Activated naive CD4-positive, alpha-beta T cell treated with anti-CD3 and anti-CD28 coated beads, Interleukin-2, amount 50 U/mL, for 24 hours (primary cell): Measurements from ENCODE around the gene SLC25A19.

ENCODE experiments used
- H3K27ac Mint-ChIP-seq: one replicate; pipeline ENCODE4 v1.8.0; 2021; ENCODE audit warnings: mild to moderate bottlenecking, mixed read lengths
- H3K27me3 Mint-ChIP-seq: one replicate; pipeline ENCODE4 v1.8.0; 2021; ENCODE audit warnings: mixed read lengths
- H3K36me3 Mint-ChIP-seq: one replicate; pipeline ENCODE4 v1.8.0; 2021; ENCODE audit warnings: mixed read lengths
- H3K4me1 Mint-ChIP-seq: one replicate; pipeline ENCODE4 v1.8.0; 2021; ENCODE audit warnings: mixed read lengths
- H3K4me3 Mint-ChIP-seq: one replicate; pipeline ENCODE4 v1.8.0; 2021; ENCODE audit warnings: mild to moderate bottlenecking, mixed read lengths
- H3K9me3 Mint-ChIP-seq: one replicate; pipeline ENCODE4 v1.8.0; 2021; ENCODE audit warnings: mixed read lengths

The SLC25A19 gene

DNA sequence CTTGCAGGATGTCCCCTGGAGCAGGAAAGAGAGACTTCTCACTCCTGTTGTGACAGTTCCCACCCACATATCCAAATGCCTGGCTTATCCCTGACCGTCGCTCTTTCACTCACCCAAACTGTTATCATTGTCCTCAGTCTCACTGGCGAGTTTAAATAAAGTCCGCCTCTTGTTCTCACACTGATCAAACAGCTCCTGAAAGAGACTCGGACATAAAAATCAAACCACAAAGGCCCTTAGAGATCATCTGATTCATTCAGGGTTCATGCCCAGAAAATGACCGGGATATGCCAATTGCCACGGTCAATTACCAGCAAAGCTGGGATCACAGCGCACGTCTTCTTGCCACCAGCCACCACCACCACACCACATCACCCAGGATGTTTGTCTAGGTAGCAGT is 47.7 kb downstream of the SLC25A19 start:
- H3K36me3 Mint-ChIP-seq = peaks cover 11% of the 10 kb centered on the region

DNA sequence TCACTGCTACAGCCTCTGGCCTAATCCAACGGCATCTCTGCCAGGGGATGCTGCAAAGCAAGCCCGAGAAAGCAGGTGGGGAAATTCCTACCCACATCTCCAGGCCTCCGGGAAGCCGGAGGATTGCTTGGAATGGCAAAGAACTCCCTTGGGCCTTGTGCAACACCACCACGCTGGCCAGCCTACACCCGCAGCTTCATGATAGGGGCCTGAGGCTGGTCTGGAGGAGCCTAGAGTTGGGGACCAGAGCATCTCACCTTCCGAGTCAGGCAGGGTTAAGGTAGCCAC is 48.1 kb downstream of the SLC25A19 start:
- Mint-ChIP-seq H3K9me3 (no peaks in the 10 kb centered on the region), H3K27ac (no peak overlapping the region), H3K36me3 (peaks cover 11% of the 10 kb centered on the region), H3K27me3 (no peaks in the 10 kb centered on the region), H3K4me3 (no peak overlapping the region), H3K4me1 (peaks cover 31% of the 10 kb centered on the region)

More for the DNA sequence above, 47.7 kb downstream of the SLC25A19 start:
- Mint-ChIP-seq H3K27ac (no peak overlapping the region), H3K9me3 (no peaks in the 10 kb centered on the region), H3K4me3 (no peak overlapping the region), H3K4me1 (peaks cover 31% of the 10 kb centered on the region), H3K27me3 (no peaks in the 10 kb centered on the region)

DNA sequence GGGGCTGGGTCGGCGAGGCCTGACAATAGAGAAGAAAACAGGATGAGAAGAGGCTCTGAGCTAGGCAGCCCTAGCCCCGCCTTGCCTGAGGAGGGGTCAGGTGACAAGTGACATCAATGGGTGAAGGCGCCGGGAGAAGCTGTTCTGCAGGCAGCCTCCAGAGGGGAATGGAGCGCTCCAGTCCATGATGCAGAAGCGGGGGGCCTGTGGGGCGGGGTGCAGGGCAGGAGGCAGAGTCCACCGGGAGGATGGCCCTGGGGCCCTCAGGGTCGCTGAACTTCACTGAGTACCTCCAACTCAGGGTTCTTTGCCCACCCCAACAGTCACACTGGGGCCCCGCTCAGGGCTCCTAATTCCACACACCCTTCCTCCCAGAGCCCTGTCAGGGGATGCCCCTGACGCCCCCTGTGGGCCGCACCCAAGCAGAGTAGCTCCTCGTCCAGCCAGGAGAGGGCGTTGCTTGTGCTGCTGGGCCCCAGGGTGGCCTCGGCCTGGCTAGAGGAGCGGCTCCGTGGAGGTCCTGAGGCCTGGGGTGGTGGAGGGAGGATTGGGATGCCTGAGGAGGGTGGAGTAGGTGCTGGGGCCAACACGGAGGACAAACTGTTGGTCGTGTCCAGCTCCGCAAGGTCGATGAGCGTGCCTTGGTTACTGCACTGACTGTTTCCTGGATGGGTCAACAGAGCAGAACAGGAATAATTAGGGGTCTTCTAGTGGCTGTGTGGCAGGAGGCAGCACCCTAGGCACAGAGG is 48.7 kb downstream of the SLC25A19 start:
- Mint-ChIP-seq H3K36me3 (peaks cover 10% of the 10 kb centered on the region), H3K27ac (no peak overlapping the region), H3K4me1 (peaks cover 31% of the 10 kb centered on the region), H3K27me3 (no peaks in the 10 kb centered on the region), H3K4me3 (no peak overlapping the region), H3K9me3 (no peaks in the 10 kb centered on the region)

DNA sequence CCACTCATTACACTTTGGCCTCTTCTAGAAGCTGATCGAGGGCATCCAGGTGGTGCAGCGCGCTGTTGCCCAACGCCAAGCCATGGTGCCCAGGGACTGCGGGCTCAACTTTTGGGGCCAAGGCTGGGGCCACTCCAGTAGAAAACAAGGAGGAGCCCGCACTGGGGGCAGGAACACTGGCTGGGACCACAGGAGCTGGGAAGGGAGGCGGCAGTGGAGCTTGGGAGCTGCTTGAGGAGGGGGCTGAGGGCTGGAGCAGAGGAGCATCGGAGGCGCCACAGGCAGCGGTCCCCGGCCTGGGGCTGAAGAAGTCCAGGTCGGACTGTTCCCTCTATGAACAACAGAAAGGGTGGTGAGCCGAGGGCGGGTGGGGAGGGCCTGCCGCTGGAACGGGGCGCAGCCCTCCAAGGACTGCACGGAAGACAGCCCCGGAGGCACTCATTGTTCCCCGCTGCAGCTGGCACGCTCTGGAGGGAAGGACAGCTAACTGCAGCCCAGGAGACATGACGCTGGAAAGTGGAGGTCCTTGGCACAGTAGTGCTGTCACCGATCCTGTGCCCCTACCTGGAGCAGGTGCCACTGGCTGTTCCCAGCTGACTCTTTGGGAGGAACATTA is 49.3 kb downstream of the SLC25A19 start:
- H3K9me3 Mint-ChIP-seq = no peaks in the 10 kb centered on the region

DNA sequence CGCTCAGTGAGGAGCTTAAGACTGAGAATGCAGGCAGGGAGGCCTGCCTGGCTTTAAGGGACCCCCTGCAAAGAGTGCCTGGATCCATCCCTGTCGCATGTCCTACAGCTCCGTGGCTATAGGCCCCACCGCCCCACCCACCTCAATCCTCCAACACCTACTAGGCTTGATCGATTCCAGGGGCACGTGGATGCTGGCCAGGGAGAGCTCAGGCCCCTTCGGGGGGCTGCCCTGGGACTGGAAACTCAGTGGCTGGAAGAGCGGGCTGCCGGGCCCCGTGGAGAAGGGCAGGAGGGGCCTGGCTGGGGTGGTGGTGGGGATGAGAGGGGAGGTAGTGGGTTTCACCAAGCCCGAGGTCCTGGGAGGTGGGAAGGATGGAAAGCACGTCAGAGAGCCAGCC is 50.0 kb downstream of the SLC25A19 start:
- H3K4me3 Mint-ChIP-seq = no peak overlapping the region
- H3K4me1 Mint-ChIP-seq = peaks cover 26% of the 10 kb centered on the region
- H3K27ac Mint-ChIP-seq = peak overlapping the region; percentile 48
- no peaks in the 10 kb centered on the region for H3K9me3 Mint-ChIP-seq
- peaks cover 8% of the 10 kb centered on the region for H3K36me3 Mint-ChIP-seq
- no peaks in the 10 kb centered on the region for H3K27me3 Mint-ChIP-seq

More for the DNA sequence above, 49.3 kb downstream of the SLC25A19 start:
- no peak overlapping the region for H3K27ac Mint-ChIP-seq
- no peaks in the 10 kb centered on the region for H3K27me3 Mint-ChIP-seq
- H3K4me1 Mint-ChIP-seq = peaks cover 31% of the 10 kb centered on the region
- peaks cover 10% of the 10 kb centered on the region for H3K36me3 Mint-ChIP-seq
- no peak overlapping the region for H3K4me3 Mint-ChIP-seq

DNA sequence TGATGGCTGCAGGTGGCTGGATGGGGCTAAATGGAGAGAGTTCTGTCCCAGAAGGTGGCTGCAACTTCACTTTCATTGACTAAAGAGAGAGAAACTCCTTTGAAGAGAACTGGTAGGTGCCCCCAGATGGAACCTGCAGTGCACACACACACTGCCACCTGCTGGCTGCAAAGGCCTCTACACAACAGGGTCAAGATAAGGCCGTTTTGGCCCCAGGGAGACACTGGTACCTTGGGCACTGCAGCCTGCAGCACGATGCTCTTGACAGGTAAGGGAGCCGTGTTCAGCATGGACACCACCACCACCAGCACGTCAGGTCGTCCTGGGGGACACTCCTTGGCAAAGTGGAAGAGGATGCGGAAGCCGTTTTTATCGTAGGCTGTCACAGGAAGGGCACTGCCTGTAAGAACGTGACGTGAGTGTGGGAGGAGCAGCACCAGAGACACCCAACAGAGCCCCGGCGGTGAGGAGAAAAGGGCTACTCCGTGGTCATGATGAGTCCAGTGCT is 50.5 kb downstream of the SLC25A19 start:
- H3K9me3 Mint-ChIP-seq = no peaks in the 10 kb centered on the region
- H3K27me3 Mint-ChIP-seq = no peaks in the 10 kb centered on the region
- H3K27ac Mint-ChIP-seq = peak overlapping the region; percentile 48
- H3K36me3 Mint-ChIP-seq = peaks cover 8% of the 10 kb centered on the region
- H3K4me3 Mint-ChIP-seq = peak overlapping the region; percentile 40
- H3K4me1 Mint-ChIP-seq = peaks cover 26% of the 10 kb centered on the region

DNA sequence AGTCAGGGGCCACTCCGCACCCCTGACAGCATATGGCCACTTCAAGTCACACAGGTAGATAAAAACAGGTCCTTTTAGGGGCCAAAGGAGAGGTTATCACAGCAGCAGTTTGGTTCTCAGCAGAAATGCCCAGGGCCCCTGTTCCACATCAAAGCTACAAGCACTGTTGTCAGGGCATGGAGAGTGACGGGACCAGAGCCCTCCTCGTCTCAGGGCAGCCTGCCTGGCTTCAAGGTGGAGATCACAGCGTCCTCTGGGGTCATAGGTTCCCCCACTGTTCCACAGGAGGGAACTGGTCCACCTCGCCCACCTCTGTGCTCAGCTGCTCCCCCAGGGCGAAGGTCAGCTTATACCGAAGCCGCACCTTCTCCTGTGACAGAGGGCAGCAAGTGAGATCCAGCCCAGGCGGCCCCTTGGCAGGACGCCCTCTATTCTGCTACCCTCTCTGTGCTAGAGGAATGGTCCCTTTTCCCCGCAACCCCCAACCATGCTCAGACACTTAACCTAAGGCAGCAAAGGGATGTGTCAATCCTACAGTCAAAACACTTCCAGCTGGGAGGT is 51.1 kb downstream of the SLC25A19 start:
- H3K27ac Mint-ChIP-seq = no peak overlapping the region

DNA sequence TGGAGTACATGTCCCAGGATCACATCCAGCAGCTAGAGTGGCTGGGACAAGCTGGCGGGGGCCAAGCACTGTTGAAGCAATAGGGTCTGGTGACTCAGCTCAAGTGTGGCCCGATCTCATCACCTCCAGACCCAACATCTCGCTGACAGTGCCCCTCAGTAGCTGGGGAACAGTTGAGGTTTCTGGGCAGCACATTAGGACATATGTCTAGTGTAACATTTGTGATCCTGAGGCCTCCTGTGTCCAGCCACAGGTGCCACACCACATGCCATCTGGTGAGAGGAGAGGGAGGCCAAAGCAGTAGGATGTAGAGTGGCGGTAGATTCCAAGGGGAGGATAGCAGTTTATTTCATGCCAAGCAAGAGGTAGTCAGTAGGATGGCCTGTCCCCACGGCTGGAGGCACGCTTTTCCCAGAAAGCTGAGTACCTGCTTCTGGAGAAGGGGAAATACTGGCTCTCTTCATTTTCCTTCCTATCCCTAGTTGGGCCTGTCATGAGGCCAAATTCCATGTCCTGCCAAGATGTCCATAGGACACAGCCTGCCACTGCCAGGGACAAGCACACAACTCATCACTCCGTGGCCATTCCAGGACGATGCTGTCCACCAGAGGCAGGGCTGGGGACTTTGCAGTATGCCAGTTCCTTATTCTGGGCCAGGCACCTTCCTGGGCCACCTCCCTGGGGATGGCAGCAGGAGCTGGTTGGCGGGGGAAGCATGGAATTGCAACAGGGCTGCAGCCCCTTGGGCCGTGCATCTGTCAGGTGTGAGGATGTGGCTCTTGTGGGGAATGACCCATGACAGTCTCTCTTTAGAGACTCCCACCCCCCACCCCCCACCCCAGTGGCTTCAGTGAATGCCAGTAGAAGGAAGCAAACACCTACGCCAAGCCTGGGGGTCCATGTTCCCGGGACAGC is 51.9 kb downstream of the SLC25A19 start:
- Mint-ChIP-seq H3K27ac (peak overlapping the region; percentile 30), H3K4me3 (no peak overlapping the region), H3K36me3 (peaks cover 8% of the 10 kb centered on the region), H3K4me1 (peaks cover 15% of the 10 kb centered on the region), H3K9me3 (no peaks in the 10 kb centered on the region), H3K27me3 (no peaks in the 10 kb centered on the region)

More for the DNA sequence above, 51.1 kb downstream of the SLC25A19 start:
- no peaks in the 10 kb centered on the region for H3K27me3 Mint-ChIP-seq
- H3K4me3 Mint-ChIP-seq = no peak overlapping the region
- H3K9me3 Mint-ChIP-seq = no peaks in the 10 kb centered on the region
- H3K4me1 Mint-ChIP-seq = peaks cover 21% of the 10 kb centered on the region
- peaks cover 8% of the 10 kb centered on the region for H3K36me3 Mint-ChIP-seq

DNA sequence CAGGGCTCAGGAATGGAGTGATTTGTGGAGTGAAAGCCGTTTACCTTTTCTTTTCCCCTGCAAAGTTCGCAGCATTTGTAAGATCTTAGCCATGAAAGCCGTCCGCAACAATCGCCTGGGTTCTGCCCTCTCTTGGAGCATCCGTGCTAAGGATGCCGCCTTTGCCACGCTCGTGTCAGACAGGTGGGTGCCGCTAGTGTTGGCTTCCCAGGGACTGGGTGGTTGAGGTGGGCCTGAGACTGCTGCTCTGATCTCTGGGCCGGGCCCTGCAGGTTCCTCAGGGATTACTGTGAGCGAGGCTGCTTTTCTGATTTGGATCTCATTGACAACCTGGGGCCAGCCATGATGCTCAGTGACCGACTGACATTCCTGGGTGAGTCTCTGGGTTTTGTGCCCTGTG is 56.4 kb downstream of the SLC25A19 start:
- no peaks in the 10 kb centered on the region for H3K9me3 Mint-ChIP-seq

DNA sequence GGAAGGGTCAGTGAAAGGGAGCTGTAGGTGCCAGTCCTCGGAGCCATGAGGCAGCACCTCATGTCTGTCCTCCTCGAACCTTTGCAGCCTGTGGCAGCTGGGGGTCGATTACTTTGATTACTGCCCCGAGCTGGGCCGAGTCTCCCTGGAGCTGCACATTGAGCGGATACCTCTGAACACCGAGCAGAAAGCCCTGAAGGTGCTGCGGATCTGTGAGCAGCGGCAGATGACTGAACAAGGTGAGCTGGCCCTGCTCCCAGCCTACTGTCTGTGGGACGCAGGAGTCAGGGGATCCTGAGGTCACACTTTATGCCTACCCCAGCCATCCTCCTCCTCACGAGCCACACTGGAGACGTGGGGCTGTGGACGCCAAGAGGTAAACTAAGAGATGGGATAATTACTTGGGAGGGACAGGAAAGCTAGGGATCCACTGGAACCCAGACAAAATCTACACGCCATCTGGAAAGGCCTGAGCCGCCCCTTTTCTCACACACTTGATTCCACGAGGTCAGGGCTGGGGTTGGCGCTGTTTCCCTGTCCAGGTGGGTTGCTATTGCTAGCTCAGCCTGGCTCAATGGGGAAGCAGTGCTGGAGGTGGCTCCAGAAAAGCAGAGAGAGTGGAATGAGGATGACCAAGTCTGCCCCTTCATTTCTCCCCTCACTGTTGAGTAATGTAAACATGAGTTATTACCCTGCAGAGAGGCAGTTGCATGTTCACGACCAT is 57.3 kb downstream of the SLC25A19 start:
- H3K4me1 Mint-ChIP-seq = no peaks in the 10 kb centered on the region
- no peak overlapping the region for H3K4me3 Mint-ChIP-seq
- H3K27me3 Mint-ChIP-seq = no peaks in the 10 kb centered on the region
- H3K27ac Mint-ChIP-seq = no peak overlapping the region
- no peaks in the 10 kb centered on the region for H3K9me3 Mint-ChIP-seq
- peaks cover 6% of the 10 kb centered on the region for H3K36me3 Mint-ChIP-seq

More for the DNA sequence above, 56.4 kb downstream of the SLC25A19 start:
- no peak overlapping the region for H3K4me3 Mint-ChIP-seq
- no peaks in the 10 kb centered on the region for H3K4me1 Mint-ChIP-seq
- no peak overlapping the region for H3K27ac Mint-ChIP-seq
- H3K36me3 Mint-ChIP-seq = peaks cover 6% of the 10 kb centered on the region
- no peaks in the 10 kb centered on the region for H3K27me3 Mint-ChIP-seq

DNA sequence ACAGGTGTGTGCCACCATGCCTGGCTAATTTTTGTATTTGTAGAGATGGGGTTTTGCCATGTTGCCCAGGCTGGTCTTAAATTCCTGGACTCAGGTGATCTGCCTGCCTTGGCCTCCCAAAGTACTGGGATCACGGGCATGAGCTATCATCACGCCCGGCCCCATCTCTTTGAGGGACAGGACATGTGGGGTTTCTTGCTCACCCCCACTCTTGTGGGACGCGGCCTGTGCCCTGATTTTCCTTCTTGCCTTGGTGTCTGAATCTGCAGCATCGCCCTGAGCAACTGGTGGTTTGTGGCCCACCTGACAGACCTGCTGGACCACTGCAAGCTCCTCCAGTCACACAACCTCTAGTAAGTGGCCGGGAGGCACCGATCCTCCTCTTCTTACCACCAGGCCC is 58.2 kb downstream of the SLC25A19 start:
- H3K4me3 Mint-ChIP-seq = no peak overlapping the region
- peaks cover 6% of the 10 kb centered on the region for H3K36me3 Mint-ChIP-seq
- H3K9me3 Mint-ChIP-seq = no peaks in the 10 kb centered on the region
- no peaks in the 10 kb centered on the region for H3K27me3 Mint-ChIP-seq
- no peaks in the 10 kb centered on the region for H3K4me1 Mint-ChIP-seq
- H3K27ac Mint-ChIP-seq = peak overlapping the region; percentile 23

DNA sequence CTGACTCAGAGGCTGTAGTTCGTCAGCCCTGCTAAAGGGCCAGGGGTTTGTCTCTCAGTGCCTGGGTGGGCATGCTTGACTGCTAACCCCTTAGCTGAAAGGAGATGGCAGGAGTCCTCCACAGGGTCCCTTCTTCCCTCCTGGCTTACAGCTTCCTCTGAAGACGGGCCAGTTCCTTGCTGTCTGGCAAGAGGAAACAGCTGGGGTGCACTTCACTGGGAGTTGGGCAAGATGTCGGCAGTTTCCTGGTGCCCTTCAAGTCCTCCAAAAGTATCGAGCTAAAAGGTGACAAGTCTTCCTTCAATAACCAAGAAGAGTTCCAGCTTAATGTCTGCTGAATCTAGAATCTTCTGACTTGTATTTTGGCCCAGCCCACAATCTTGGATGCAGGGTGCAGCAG is 60.4 kb downstream of the SLC25A19 start:
- Mint-ChIP-seq H3K4me1 (no peaks in the 10 kb centered on the region), H3K4me3 (no peak overlapping the region), H3K27ac (no peak overlapping the region), H3K27me3 (no peaks in the 10 kb centered on the region), H3K9me3 (no peaks in the 10 kb centered on the region), H3K36me3 (peaks cover 10% of the 10 kb centered on the region)

DNA sequence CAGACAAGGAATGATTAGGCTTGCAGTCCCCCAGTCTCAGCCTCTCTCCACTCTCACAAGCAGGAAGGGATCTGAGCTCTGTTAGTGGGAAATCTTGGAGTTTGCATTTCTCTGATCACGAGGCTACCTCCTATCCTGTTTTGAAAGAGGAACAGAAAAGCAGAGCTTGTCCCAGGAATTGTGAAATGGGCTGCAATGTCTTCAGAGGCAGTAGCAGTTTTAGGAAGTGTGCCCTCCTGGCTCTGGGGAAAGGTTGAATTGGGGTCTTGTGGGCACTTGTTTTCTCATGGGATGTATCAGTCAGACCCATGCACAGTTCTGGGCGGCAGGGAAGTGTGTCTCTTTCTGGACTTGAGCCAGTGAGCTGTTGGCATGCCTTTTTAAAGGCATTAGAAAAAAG is 60.9 kb downstream of the SLC25A19 start:
- no peaks in the 10 kb centered on the region for H3K27me3 Mint-ChIP-seq
- H3K4me1 Mint-ChIP-seq = no peaks in the 10 kb centered on the region
- H3K4me3 Mint-ChIP-seq = no peak overlapping the region
- H3K36me3 Mint-ChIP-seq = peaks cover 10% of the 10 kb centered on the region
- no peaks in the 10 kb centered on the region for H3K9me3 Mint-ChIP-seq
- H3K27ac Mint-ChIP-seq = no peak overlapping the region

DNA sequence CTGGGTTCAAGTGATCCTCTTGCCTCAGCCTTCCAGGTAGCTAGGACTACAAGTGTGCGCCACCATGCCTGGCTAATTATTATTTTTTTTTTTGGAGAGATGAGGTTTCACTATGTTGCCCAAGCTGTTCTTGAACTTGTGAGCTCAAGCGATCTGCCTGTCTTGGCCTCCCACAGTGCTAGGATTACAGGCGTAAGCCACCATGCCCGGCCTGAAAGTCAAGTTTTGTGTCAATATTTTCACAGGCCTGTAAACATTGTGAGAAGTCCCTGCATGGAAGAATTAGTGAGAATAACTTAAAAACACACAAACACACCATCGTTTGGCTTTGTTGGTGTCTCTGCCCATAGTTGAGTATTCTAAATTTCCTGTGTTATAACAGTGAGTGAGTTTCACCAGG is 61.5 kb downstream of the SLC25A19 start:
- Mint-ChIP-seq H3K4me1 (no peaks in the 10 kb centered on the region), H3K27ac (no peak overlapping the region)

DNA sequence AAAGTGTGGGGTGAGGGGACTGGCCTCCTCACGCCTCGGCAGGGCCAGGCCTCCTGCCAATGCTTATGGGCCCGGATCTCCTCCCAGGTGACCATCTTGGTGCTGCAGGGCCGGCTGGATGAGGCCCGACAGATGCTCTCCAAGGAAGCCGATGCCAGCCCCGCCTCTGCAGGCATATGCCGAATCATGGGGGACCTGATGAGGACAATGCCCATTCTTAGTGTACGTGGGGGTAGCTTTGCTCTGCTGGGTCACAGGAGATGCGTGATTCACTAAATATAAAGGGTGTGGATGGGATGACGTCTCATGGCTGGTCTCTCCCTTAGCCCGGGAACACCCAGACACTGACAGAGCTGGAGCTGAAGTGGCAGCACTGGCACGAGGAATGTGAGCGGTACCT is 64.2 kb downstream of the SLC25A19 start:
- no peak overlapping the region for H3K27ac Mint-ChIP-seq

More for the DNA sequence above, 61.5 kb downstream of the SLC25A19 start:
- Mint-ChIP-seq H3K9me3 (no peaks in the 10 kb centered on the region), H3K4me3 (no peak overlapping the region), H3K36me3 (peaks cover 10% of the 10 kb centered on the region), H3K27me3 (no peaks in the 10 kb centered on the region)

More for the DNA sequence above, 64.2 kb downstream of the SLC25A19 start:
- Mint-ChIP-seq H3K4me3 (no peak overlapping the region), H3K4me1 (no peaks in the 10 kb centered on the region), H3K27me3 (no peaks in the 10 kb centered on the region), H3K9me3 (no peaks in the 10 kb centered on the region), H3K36me3 (peaks cover 9% of the 10 kb centered on the region)
